Measurements from ENCODE around the gene PLK5.

PLK5 gene

GRCh38 chr19:1560286-1560882 lies 36.5 kb downstream of the PLK5 start:
- no peak for DNase-seq

GRCh38 chr19:1561236-1561842 lies 37.5 kb downstream of the PLK5 start:
- no peak for DNase-seq

GRCh38 chr19:1563251-1563650 lies 39.4 kb downstream of the PLK5 start:
- DNase-seq = no peak

- no peak for DNase-seq
Measured at GRCh38 chr19:1566392-1567115, 42.7 kb downstream of the PLK5 start.

- DNase-seq = no peak
Measured at GRCh38 chr19:1567116-1567847, 43.4 kb downstream of the PLK5 start.

GRCh38 chr19:1567848-1568227 lies 44.0 kb downstream of the PLK5 start:
- no peak for DNase-seq

- peak; percentile 2 for DNase-seq
Measured at GRCh38 chr19:1568320-1569019, 44.6 kb downstream of the PLK5 start, which contains the start of gene MEX3D. Gene MEX3D, minus strand, starts transcription at chr19:1568325. Its CDS starts 267 bp downstream, at chr19:1568058.

- no peak for DNase-seq
Measured at GRCh38 chr19:1569997-1570396, 46.1 kb downstream of the PLK5 start.

- DNase-seq = no peak
Measured at GRCh38 chr19:1570836-1571235, 47.0 kb downstream of the PLK5 start.

- no peak for DNase-seq
Measured at GRCh38 chr19:1571358-1571757, 47.5 kb downstream of the PLK5 start.

- DNase-seq = no peak
Measured at GRCh38 chr19:1572795-1573194, 48.9 kb downstream of the PLK5 start.

- no peak for DNase-seq
Measured at GRCh38 chr19:1574354-1575136, 50.7 kb downstream of the PLK5 start.

- DNase-seq = no peak
Measured at GRCh38 chr19:1575323-1576241, 51.7 kb downstream of the PLK5 start.

GRCh38 chr19:1576242-1577089 lies 52.6 kb downstream of the PLK5 start:
- DNase-seq = no peak

GRCh38 chr19:1577090-1577928 lies 53.4 kb downstream of the PLK5 start:
- DNase-seq = no peak

- no peak for DNase-seq
Measured at GRCh38 chr19:1577929-1578618, 54.2 kb downstream of the PLK5 start.

GRCh38 chr19:1579222-1579621 lies 55.3 kb downstream of the PLK5 start:
- no peak for DNase-seq

- no peak for DNase-seq
Measured at GRCh38 chr19:1580382-1580781, 56.5 kb downstream of the PLK5 start.
